GM23338 (cell line): ENCODE data around the gene MYRF. TPM values are rescaled to one million over a fixed set of nuclear protein-coding genes. Genes with fewer than 3 reads are reported as not detected.

Experiments
- ATAC-seq: fragments of 200-7000 bp; cut with Tn5 transposase; 3 replicates; pipeline ENCODE4 v1.9.1; 2020
- DNase-seq: peaks from one replicate; pipeline ENCODE4 v3.0.0-alpha.2; 2015; ENCODE audit warnings: low spot score
- H2AFZ ChIP-seq: fragments of 200-600 bp; sonication (generic); 2 replicates; pipeline ENCODE4 v1.8.0; 2016; ENCODE audit warnings: antibody characterized with exemption, mild to moderate bottlenecking, moderate library complexity
- H3F3A ChIP-seq: fragments of 200-600 bp; sonication (generic); replicated peaks from 2 replicates; pipeline ENCODE4 v1.8.0; 2017; ENCODE audit warnings: antibody characterized with exemption, mixed run types, low read depth
- H3K27ac ChIP-seq: fragments of 200-600 bp; sonication (generic); 2 replicates; pipeline ENCODE4 v1.6.1; 2016; ENCODE audit warnings: low read depth
- H3K27me3 ChIP-seq: fragments of 200-600 bp; sonication (generic); 2 replicates; pipeline ENCODE4 v1.8.0; 2016; ENCODE audit warnings: mild to moderate bottlenecking, mixed run types, moderate library complexity; ENCODE audit not compliant: insufficient read depth
- H3K36me3 ChIP-seq: fragments of 200-600 bp; sonication (generic); 2 replicates; pipeline ENCODE4 v1.8.0; 2016; ENCODE audit warnings: mild to moderate bottlenecking; ENCODE audit not compliant: insufficient read depth
- H3K4me1 ChIP-seq: fragments of 200-600 bp; sonication (generic); 2 replicates; pipeline ENCODE4 v1.8.0; 2016; ENCODE audit warnings: mild to moderate bottlenecking, moderate library complexity; ENCODE audit not compliant: insufficient read depth
- H3K4me2 ChIP-seq: fragments of 200-600 bp; sonication (generic); 2 replicates; pipeline ENCODE4 v1.7.1; 2017; ENCODE audit warnings: mixed run types
- H3K4me3 ChIP-seq: fragments of 200-600 bp; sonication (generic); 2 replicates; pipeline ENCODE4 v1.6.1; 2016; ENCODE audit warnings: mixed run types
- H3K79me2 ChIP-seq: fragments of 200-600 bp; sonication (generic); replicated peaks from 2 replicates; pipeline ENCODE4 v1.8.0; 2017; ENCODE audit warnings: mild to moderate bottlenecking; ENCODE audit not compliant: insufficient read depth
- H3K9me2 ChIP-seq: fragments of 200-600 bp; sonication (generic); 2 replicates; pipeline ENCODE4 v1.8.0; 2017; ENCODE audit not compliant: insufficient read depth
- H4K20me1 ChIP-seq: fragments of 200-600 bp; sonication (generic); replicated peaks from 2 replicates; pipeline ENCODE4 v1.8.0; 2017; ENCODE audit warnings: mild to moderate bottlenecking; ENCODE audit not compliant: insufficient read depth
- H3K27ac Mint-ChIP-seq: 2 replicates; pipeline ENCODE4 v1.8.0; 2020; ENCODE audit warnings: inconsistent platforms, mild to moderate bottlenecking, moderate library complexity, mixed read lengths
- H3K27me3 Mint-ChIP-seq: 3 replicates; pipeline ENCODE4 v1.8.0; 2022; ENCODE audit warnings: low read depth, mild to moderate bottlenecking, moderate library complexity, mixed read lengths, inconsistent platforms; ENCODE audit not compliant: insufficient read depth, poor library complexity
- H3K36me3 Mint-ChIP-seq: 3 replicates; pipeline ENCODE4 v1.8.0; 2021; ENCODE audit warnings: low read depth, mild to moderate bottlenecking, inconsistent platforms, moderate library complexity, mixed read lengths
- H3K4me1 Mint-ChIP-seq: 3 replicates; pipeline ENCODE4 v1.8.0; 2020; ENCODE audit warnings: mild to moderate bottlenecking, inconsistent platforms, mixed read lengths
- H3K4me3 Mint-ChIP-seq: 3 replicates; pipeline ENCODE4 v1.8.0; 2021; ENCODE audit warnings: moderate library complexity, mild to moderate bottlenecking, inconsistent platforms, mixed read lengths
- H3K9me3 Mint-ChIP-seq: 3 replicates; pipeline ENCODE4 v1.8.0; 2020; ENCODE audit warnings: moderate library complexity, mild to moderate bottlenecking, inconsistent platforms, mixed read lengths
- CREB1 ChIP-seq: fragments of 250-450 bp; sonication (Bioruptor Pico); IDR thresholded peaks from 2 replicates; pipeline ENCODE4 v1.5.0; 2020; ENCODE audit warnings: low read depth, mild to moderate bottlenecking, moderate library complexity
- NANOG ChIP-seq: IDR thresholded peaks from 2 replicates; pipeline ENCODE4 v1.6.1; 2016; ENCODE audit warnings: antibody characterized with exemption, borderline replicate concordance
- POLR2AphosphoS5 ChIP-seq: IDR thresholded peaks from 2 replicates; pipeline ENCODE4 v1.6.1; 2016; ENCODE audit warnings: antibody characterized with exemption, low read depth
- STAT1 ChIP-seq: IDR thresholded peaks from one replicate; pipeline ENCODE4 v1.6.1; 2016; ENCODE audit warnings: antibody characterized with exemption; ENCODE audit not compliant: unreplicated experiment
- ZNF114 ChIP-seq: fragments of 250-450 bp; sonication (Bioruptor Pico); IDR thresholded peaks from 2 replicates; pipeline ENCODE4 v1.5.0; 2020; ENCODE audit warnings: mild to moderate bottlenecking, moderate library complexity
- ZNF462 ChIP-seq: fragments of 250-450 bp; sonication (Bioruptor Pico); IDR thresholded peaks from 2 replicates; pipeline ENCODE4 v1.5.0; 2020; ENCODE audit warnings: mild to moderate bottlenecking, moderate library complexity
- polyA plus RNA-seq: library from polyadenylated mRNA; unstranded; fragments of >200 nt; fragmentation: Nextera tagmentation; extraction: Ambion mirVana; gene quantifications from 2 replicates; pipeline ENCODE4 v1.2.1, GENCODE V29; 2016
- total RNA-seq: library from RNA; depleted of rRNA; stranded (reverse); fragments of >200 nt; shearing (Covaris generic); gene quantifications from 2 replicates; pipeline ENCODE4 v1.2.3, GENCODE V29; 2014

The MYRF gene
- total and polyA plus RNA-seq, 2 experiments from 2014 or later: 1.9 to 5.5 TPM

GRCh38 chr11:61785837-61786402 lies 33.5 kb downstream of the MYRF start:
- Histone ChIP-seq H3K36me3 (peaks cover 15% of the 10 kb centered on the region), H3F3A (peaks cover 9% of the 10 kb centered on the region; the same call in 1 of the 2 replicates), H4K20me1 (peaks cover 12% of the 10 kb centered on the region), H3K79me2 (peaks cover 6% of the 10 kb centered on the region; the same call in 1 of the 2 replicates), H3K4me1 (no peaks in the 10 kb centered on the region), H3K27ac (no peak overlapping the region), H3K4me2 (no peak overlapping the region), H3K4me3 (no peak overlapping the region), H2AFZ (no peak overlapping the region), H3K9me2 (no peaks in the 10 kb centered on the region), H3K27me3 (no peaks in the 10 kb centered on the region)
- TF ChIP-seq ZNF114 (CRISPR knock-in tag) (no peak), STAT1 (no peak), ZNF462 (CRISPR knock-in tag) (no peak), NANOG (no peak), CREB1 (CRISPR knock-in tag) (no peak), POLR2AphosphoS5 (no peak)
- no peak for DNase-seq
- Mint-ChIP-seq H3K4me1 (peaks cover 3% of the 10 kb centered on the region; the same call in 2 of the 3 replicates), H3K36me3 (peaks cover 54% of the 10 kb centered on the region), H3K4me3 (no peak overlapping the region), H3K9me3 (no peaks in the 10 kb centered on the region), H3K27ac (no peak overlapping the region), H3K27me3 (peaks cover 19% of the 10 kb centered on the region)
- no peak for ATAC-seq
